Gastrocnemius medialis (tissue), 4 donors: ENCODE measurements around the gene MTCH2.

ENCODE experiments used
- CTCF ChIP-seq, 5 experiments: fragments of 450-650 bp in 3 of 5; fragments of 200-600 bp in 2 of 5; sonication (generic) in 2 of 5; IDR thresholded peaks in 4 of 5; conservative IDR thresholded peaks in 1 of 5; 1 replicate in 4 of 5; 2 replicates in 1 of 5; pipeline ENCODE4 v1.5.1; 2016 to 2019; ENCODE audit warnings: antibody characterized with exemption in 5 of 5, mild to moderate bottlenecking in 3 of 5, moderate library complexity in 3 of 5
- POLR2A ChIP-seq, 2 donors: fragments of 450-650 bp; IDR thresholded peaks; one replicate each; pipeline ENCODE4 v1.6.1; 2017; ENCODE audit warnings: antibody characterized with exemption in 2 of 2, mild to moderate bottlenecking in 2 of 2, moderate library complexity in 2 of 2

GRCh38 chr11:47607380-47607779, 35.0 kb downstream of the MTCH2 start:
- TF ChIP-seq CTCF (IDR thresholded peaks at IDR 0.05 in 4 of 5, conservative IDR thresholded peaks at IDR 0.05 in 1 of 5) (no peak), POLR2A (IDR thresholded peaks at IDR 0.05) (no peak)
